Lung microvascular endothelial cell (primary cell): ENCODE measurements around the gene ITCH. TPM values are rescaled to one million over a fixed set of nuclear protein-coding genes. Genes with fewer than 3 reads are reported as not detected.
"Not testable (repeated sequence)": the region's sequence is repeated elsewhere in the genome, so short reads cannot be mapped to it uniquely, and the experiment has no call there.

Experiments used
- DNase-seq, 2 donors: peaks; one replicate each; pipeline versions ENCODE4 v3.0.0 to v3.0.0-alpha.2; 2010; ENCODE audit warnings: low read depth in 2 of 2
- total RNA-seq: library from RNA; depleted of rRNA; stranded (reverse); fragments of >200 nt; gene quantifications from 2 replicates; pipeline ENCODE4 v1.2.1, GENCODE V29; 2014

The ITCH gene
- total RNA-seq, 1 donor from 2014 or later = 55.2 TPM

GRCh38 chr20:34507702-34508413, 144.8 kb downstream of the ITCH start:
- DNase-seq = no peak

- no peak for DNase-seq
Observed at GRCh38 chr20:34510575-34510974, 147.5 kb downstream of the ITCH start.

- DNase-seq = no peak
Observed at GRCh38 chr20:34511891-34512265, 148.8 kb downstream of the ITCH start.

- DNase-seq = peak; percentile 20 to 67
Observed at GRCh38 chr20:34512266-34512954, 149.3 kb downstream of the ITCH start.

GRCh38 chr20:34512955-34513419, 149.9 kb downstream of the ITCH start:
- DNase-seq = peak in 1 of 2 donors; percentile 53

- not testable (repeated sequence) for DNase-seq
Observed at GRCh38 chr20:34514034-34514433, 151.0 kb downstream of the ITCH start.

- peak in 1 of 2 donors; percentile 52 for DNase-seq
Observed at GRCh38 chr20:34514897-34515483, 151.9 kb downstream of the ITCH start.

GRCh38 chr20:34515484-34516246, 152.6 kb downstream of the ITCH start:
- DNase-seq = peak in 1 of 2 donors; percentile 55

- peak; percentile 97 to 98 for DNase-seq
Observed at GRCh38 chr20:34516247-34517113, 153.4 kb downstream of the ITCH start, which contains the start of gene DYNLRB1. TSS of gene DYNLRB1 (plus strand) at chr20:34516422. CDS start at chr20:34516459, 37 bp downstream.

- DNase-seq = no peak
Observed at GRCh38 chr20:34517114-34517505, 154.0 kb downstream of the ITCH start.

GRCh38 chr20:34518863-34519262, 155.8 kb downstream of the ITCH start:
- DNase-seq = not testable (repeated sequence)

GRCh38 chr20:34519841-34520240, 156.8 kb downstream of the ITCH start:
- DNase-seq = not testable (repeated sequence)

GRCh38 chr20:34522969-34523871, 160.1 kb downstream of the ITCH start:
- DNase-seq = peak; percentile 71 to 72

GRCh38 chr20:34524426-34524825, 161.4 kb downstream of the ITCH start:
- no peak for DNase-seq

GRCh38 chr20:34525342-34525708, 162.3 kb downstream of the ITCH start:
- no peak for DNase-seq

GRCh38 chr20:34525709-34526416, 162.8 kb downstream of the ITCH start:
- peak; percentile 93 to 98 for DNase-seq

- no peak for DNase-seq
Observed at GRCh38 chr20:34526466-34526865, 163.4 kb downstream of the ITCH start.

- no peak for DNase-seq
Observed at GRCh38 chr20:34527016-34527415, 163.9 kb downstream of the ITCH start.

- peak in 1 of 2 donors; percentile 90 for DNase-seq
Observed at GRCh38 chr20:34528921-34529297, 165.8 kb downstream of the ITCH start.
